Stimulated activated CD8-positive, alpha-beta memory T cell treated with anti-CD3 and anti-CD28 coated beads, Interleukin-2, amount 100 ng/mL, for 1 hour (primary cell): ENCODE data around the gene FAAP20.

Experiments used
- DNase-seq, 2 donors: peaks; one replicate each; pipeline ENCODE4 v3.0.0-alpha.2; 2020; ENCODE audit warnings: low read depth in 2 of 2

The FAAP20 gene

DNA sequence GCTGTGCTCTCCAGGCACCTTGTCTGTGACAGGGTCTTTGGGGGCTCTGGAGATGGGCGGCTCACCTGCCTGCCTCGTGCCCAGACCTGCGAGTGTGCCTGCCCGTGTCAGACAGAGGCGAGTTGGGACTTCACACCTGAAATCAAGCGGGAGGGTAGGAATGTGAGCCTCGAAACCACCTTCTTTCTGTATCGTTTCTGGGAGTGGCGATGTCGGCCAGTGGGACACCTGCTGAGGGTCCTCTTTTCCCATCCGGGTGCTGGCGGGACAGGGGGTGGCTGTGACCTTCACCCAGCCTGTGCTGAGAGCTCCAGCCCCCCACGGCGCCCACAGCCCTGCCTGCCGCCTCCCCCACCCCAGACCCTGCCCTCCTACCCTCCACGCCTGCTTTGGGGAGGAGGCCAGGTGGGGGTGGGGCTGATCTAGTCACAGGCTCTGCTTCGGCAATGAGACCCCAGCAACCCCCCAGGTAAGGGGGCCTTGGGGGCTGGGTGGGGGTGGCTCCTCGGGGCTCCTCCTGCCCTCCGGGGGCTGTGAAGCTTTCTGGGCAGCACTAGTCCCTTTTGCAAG, 15.6 kb upstream of the FAAP20 start:
- no peak for DNase-seq

DNA sequence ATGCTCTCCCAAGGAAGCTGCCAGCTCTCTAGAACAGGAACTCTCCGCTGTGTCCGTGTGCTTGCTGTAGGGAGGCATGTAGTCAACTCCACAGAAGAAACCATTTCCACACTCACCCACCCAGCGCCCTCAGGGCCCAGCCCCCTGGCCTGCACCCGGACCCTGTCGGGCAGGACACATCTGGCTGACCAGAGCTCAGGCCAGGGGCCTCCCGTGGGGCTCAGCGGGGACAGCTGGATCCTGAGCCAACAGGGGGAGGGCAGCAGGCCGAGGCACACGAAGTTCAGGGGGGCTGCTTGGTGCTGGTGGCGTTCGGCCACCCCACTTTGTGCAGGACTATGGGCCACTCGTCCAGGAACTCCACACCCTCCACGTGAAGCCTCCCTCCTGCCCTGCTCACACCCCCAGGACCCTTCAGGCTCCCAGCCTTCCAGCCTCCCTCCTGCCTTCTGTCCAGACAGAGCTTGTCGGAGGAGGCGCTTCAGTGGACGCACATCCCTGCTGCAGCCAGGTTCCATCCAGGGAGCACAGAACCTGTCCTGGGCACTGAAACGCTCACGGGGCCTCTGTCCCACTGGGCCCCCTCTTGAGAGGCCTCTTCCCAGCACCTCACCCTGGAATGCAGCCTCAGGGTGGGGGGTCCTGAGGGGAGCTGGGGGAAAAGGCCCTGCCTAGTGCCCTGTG, 15.0 kb upstream of the FAAP20 start:
- DNase-seq: no peak

DNA sequence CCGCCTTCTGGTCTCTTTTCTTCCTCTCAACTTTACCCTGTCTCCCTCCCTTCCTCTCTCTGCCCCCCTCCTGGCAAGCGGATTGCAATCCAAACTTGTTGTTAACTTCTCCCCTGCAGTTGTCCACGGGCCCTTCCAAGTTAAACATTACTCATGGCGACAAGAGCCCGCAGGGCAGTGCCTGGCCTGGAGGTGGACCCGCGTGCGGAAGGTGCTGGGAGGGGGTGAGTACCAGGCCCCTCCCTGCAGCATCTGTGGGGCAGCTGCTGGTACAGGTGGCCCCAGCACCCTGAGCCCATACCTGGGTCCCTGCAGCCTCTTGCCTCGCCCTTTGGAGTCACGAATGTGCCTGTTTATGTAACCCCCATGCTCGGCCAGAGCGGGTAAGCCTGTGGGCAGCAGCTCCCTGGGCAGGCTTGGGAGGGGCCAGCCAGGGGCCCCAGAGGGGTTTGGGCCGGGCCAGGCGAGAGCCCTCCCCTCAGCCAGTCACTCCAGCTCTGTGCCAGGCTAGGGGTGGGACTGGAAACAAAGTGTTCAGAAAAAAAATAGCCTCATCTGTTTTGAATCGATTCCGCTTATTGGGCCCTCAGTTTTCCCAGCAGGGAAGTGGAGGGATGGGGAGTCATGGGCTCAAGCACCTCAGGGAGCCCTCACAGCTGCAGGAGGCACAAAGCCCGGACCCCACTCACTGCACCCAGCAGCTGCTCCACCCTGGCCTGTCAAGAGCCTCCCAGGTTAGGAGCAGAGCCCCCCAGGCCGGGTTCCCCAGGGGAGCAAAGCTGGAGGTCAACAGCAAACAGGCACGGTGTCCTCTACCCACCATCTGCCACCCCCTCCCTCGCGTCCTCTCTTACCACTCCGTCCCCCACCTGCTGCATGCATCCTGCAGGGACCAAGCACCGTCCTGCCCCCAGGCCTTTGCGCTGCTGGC, 14.0 kb upstream of the FAAP20 start:
- DNase-seq: no peak

DNA sequence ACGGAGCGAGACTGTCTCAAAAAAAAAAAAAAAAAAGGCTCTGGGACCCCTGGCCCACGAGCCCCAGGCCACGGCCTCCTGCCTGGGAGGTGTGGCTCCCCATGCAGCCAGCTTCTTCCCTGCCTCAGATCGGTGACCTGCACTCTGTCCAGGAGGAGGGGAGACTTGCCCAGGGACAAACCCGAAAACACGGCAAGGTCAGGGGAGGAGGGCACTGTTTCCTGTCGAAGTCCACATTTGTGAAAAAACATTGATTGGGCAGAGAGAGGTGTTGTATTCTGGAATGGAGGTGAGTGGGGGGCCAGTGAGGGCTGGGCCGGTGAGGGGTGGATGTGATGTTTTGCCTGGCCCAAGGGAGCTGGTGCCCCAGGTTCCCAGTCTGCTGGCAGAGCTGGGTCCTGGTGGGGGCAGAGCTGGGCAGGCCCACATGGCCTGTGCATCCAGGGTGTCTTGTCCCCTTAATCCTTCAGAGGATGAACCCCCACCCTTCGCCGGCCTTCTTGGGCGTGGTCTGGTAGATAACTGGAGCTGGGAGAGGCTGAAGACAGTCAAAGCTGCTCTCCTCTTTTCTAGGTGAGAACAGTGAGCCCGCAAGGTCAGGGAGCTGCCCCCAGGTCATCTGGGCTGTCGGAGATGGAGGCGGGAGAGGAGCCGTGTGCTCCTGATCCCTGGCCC, 12.4 kb upstream of the FAAP20 start:
- DNase-seq: no peak

DNA sequence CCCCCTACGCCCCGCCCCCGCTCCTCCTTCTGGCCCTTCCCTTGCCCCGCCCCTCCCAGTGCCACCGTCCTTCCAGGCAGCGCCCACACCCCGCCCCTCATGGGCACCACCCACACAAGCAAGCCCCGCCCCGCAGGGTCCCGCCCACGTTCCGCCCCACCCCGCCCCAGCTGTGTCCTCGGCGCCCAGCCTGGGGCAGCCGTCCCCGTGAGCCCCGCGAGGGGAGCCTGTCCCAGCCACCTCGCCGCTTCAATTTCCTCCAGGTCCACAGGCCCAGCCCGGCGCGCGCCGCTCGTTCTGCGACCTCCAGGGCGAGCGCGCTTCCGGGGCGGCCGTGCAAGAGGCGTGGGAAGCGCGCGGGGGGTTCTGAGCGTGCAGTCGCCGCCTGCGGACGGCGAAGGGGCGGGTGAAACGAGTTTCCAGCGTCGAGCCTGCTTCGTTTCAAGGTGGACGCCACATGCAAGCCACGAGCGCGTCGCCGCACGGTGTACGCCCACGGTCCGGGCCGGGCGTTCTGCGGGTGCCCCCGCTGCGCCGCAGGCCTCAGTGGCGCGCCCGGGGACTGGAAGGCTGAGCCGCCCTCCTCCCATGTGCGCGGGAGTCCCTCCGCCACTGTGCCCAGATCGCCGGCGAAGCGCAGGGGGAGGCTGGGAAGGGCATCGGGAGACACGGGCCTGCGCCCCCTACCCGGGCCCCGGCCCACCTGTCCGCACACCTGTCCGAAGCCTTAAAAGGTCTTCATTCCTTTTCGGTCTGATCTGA, 10.8 kb upstream of the FAAP20 start:
- DNase-seq: peak; percentile 92 to 96

DNA sequence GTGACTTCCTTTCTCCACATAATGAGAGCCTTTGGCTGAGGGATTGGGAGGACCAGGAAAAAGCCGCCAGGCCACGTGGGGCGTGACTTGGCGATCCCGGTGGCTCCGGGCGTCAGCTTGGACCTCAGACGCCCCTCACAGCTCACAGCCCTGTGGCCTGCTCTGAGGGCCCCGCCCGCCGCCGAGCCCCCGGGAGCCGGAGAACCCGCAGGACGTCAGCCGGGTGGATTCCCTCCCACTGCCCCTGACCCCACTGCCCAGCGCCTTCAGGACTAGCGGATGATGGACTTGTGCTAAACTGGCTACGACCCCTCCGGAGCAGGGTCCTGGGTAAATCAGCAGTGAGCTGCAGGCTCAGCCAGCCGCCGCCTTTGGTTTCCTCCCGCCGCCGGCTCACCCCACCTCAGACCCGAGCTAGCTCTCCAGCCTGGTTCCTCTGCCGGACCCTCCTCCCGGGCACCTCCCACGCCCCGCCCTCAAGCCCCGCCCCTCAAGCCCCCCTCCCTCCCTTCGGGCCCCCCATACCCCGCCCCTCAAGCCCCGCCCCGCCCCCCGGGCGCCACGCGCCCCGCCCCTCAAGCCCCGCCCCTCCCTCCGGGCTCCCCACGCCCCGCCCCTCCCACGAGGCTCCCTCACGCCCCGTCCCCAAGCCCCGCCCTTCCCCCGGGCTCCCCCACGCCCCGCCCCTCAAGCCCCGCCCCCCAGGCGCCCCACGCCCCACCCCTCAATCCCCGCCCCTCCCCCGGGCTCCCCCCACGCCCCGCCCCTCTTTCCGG, 10.0 kb upstream of the FAAP20 start:
- DNase-seq: no peak

DNA sequence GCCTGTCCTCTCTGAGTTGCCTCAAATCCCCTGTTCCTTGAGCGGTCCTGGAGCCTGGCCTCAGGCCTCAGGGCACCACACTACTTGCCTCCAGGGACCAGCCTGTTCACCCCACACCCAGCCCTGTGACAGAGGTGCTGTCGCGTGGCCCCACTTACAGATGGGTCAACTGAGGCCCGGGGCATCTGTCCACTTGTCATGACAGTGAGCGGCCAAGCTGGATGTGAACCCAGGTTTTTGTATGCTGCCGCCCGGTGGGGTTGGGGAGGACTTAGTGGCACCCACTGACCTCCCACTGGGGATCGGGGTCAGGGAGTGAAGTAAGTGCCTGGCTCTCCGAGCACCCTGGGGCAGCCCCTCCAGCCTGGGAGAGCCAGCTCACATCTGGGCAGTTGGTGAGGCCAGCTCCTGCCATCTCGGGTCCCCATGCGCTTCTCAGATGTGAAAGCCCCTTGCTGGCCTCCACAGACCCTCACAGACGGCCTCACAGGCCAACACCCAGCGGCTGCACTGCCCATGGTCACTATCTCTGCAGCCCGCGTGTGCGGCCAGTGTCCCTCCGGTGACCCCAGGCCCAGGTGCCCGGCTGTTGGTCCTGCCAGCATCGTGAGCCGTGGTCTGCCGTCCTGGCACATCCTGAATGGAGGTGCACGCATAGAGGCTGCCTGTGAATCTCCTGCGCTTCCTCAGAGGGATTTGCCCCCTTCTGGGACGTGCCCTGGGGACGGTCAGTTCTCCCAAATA, 9.3 kb upstream of the FAAP20 start:
- DNase-seq: no peak

DNA sequence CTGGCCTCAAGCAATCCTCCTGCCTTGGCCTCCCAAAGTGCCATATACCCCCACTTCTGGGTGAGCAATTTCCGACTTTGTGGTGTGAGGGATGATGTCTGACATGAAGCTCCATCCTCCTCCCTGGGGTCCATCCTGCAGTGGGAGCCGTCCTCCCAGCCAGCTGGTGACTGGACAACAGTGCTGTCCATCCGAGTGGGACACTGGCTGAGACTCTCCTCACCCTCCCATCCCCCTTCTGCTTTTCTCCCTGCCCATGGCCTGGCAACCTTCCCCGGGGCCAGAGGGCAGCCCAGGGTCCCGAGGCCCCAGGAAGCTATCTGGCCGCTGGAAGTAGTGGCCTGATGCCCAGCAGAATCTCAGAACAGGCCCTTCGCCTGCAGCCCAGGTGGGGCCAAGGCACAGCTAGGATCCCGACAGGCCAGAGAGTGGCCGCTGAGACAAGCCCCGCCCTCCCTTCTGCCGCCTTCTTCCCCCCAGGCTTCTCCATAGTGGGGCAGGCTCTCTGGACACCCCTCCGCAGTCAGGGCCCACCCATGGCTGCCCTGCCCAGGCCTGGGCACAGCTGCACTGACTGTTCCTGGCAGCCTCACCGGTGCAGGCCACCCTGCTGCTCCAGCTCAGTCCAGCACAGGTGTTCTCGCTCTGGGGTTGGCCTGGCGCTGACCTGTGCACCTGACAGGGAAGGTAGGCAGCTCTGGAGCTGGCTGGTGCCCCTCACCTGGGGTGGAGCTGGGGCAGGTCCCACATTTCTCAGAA, 8.4 kb upstream of the FAAP20 start:
- no peak for DNase-seq

DNA sequence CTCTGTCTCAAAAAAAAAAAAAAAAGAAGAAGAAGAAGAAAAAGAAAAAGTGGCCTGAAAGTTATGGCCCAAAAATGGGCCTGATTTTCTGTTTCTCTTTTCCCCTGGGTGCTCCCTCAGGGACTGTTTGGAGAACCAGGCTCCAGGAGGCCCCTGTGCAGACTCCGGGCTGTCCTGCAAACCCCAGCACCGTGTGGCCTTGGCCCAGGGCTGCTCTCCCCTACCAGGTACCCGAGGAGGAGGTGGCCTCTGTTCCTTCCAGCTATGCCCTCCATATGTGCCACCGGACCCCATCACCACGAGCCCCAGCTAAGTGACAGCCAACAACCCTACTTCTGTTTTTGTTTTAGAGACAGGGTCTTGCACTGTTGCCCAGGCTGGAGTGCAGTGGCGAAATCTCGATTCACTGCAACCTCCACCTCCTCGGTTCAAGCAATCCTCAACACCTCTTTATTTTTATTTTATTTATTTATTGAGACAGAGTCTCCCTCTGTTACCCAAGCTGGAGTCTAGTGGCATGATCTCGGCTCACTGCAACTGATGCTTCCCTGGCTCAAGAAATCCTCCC, 7.5 kb upstream of the FAAP20 start:
- no peak for DNase-seq

DNA sequence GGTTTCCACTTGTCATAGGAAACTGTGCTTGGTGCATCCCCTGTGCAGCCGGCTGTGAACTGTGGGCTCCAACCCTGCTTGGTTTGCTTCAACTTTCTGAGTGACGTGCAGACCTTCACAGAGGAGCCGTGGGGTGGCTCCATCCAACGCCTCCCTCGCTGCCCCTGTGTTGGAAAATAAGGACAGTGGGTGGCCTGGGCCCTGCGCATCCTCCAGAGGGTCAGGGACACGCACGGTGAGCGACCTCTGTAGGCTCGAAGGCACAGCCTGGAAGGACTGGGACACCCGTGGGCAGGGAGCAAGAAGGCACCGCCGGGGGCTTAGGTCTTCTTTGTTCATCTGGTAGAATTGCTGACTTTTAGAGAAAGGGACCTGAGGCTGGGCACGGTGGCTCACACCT, 6.5 kb upstream of the FAAP20 start:
- no peak for DNase-seq

DNA sequence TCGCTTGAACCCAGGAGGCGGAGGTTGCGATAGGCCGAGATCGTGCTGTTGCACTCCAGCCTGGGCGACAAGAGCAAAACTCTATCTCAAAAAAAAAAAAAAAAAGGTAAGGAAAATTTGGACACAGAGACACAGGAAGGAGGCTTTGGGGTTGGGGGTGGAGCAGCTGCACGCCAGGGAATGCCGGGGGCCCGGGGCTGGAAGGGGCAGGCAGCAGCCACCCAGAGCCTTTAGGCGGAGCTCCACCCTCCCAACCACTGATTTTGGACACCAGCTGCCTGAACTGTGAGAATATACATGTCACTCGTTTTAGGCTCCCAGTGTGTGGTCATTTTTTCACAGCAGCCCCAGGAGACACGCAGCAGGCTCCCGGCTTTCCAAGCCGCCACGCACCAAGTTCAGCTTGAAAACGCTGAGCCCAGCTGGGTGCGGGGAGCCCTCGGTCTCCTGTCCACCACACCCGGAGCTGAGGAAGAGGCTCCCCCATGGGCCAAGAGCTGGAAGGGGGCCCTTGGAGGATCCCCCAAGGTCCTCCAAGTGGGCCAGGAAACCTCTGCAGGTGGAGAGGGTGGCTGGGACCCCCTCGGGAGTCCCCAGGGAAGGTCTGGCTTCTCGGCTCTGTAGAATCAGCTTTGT, 5.9 kb upstream of the FAAP20 start:
- no peak for DNase-seq

DNA sequence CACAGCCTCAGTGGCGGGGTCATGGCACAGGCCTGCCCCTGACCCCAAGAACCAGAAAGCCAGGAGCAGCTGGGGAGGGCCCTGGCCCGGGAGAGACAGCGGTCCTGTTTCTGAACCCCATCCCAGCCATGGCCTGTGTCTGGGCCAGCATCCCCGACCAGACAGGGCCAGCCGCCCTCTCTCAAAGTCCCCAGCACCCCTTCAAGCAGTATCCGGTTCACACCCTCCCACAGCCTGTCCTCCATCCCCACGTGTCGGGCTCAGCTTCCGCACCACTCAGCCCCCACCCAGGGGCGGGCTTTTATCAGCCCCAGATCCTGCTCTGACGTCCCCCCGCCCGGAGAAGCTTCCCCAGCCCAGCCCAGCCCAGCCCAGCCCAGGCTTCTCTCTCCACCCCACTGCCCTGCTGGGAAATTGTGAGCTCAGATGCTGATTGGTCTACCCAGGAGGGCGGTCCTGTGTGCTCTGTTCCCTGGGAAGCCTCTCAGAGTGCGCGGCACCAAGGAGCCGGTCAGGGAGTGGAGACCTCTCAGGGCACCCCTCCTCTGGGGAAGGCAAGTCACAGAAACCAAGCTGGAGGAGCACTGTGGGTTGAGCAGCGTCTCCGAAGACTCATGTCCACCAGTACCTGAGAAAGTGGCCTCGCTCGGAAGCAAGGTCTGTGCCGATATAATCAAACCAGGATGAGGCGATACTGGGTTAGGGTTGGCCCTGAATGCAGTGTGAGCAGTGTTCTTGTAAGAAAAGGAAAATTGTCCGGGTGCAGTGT, 4.7 kb upstream of the FAAP20 start:
- peak; percentile 54 to 63 for DNase-seq

DNA sequence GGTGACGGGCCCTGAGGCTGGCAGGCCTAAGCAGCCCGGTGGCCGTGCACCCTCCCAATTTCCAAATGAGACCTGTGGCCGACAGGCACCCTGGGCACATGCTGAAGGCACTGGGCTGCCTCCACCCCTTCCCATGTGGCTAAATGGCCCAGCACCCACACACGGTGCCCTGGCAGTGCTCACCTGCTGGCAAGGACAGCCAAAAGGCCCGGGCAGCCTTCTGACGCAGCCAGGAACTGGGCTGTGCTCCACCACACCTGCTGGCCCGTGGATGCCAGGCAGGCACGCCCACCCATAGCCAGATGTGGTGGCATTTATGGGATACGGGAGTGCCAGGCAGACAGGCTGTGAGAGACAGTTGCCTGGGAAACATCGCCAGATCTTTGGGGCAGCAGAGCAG, 4.0 kb upstream of the FAAP20 start:
- DNase-seq: no peak

DNA sequence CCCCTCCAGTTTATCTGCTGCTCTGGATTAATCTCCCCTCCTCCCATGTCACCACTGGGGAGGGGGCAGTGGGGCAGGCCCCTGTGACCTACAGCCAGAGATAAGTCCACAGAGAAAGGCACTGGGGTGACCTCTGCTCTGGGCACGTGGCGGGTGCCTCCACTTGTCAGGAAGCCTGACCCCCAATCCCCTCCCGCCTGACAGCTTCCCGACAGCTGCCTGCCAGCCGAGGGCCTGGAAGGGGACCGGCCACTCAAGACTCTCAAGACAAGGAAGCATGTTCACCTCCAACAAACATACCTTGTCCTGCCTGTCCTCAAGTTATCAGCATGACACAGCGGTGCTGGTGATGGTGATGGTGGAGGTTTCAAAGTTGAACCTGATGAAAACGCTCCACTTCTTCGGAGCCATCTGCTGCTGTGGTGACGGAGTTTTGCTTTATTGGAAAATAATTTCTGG, 3.2 kb upstream of the FAAP20 start:
- no peak for DNase-seq

DNA sequence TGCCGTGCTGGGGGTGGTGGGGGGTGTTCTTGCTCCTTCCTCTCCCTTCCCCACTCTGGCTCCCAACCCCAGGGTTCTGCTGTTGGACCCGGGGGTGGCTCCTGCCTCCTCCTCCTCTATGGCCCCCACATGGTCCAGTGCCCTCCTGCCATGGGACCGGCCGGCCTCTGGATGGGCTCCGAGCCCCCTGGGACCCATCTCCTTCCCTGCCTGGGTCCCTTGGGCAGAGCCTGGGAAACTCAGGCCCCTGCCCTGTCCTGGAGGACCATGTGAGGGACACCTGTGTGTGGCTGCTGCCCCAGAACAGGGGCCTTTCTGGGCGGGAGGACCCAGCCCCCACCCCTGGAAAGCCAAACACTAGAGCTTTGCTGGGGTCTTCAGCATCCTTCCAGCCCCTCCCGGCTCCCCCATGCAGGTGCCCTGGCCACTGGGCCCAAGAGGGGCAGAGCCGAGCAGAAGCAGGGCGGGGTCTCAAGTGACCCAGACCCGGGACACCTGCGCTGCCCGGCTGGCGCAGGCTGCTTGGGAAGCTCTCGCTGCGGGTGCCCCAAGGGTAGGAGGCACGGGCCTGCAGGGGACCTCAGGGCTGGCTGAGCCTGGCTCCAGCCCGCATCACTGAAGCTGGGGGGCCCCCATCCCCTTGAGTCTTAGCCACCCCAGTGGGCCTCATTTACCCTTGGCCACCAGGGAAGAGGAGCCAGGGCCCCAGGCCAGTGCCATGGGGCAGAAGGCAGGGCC, 2.5 kb upstream of the FAAP20 start:
- no peak for DNase-seq

DNA sequence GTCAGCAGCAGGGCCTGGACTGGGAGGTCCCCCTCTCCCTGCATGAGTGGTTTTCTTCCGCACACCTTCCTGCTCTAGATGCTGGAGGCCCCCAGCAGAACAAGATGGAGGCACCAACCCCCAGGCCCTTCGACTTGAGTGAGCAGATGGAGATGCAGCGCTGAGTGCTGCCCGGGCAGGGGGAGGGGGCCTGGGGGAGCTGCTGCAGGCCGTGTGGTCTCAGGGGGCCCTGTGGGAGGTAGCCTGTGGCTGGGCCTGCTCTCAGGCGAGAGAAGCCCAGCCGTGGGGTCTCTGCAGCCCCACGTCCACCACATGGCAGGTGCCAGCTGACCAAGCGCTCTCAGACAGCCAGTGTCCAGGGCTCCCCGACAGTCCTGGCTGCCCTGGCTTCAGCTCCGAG, 1.2 kb upstream of the FAAP20 start:
- no peak for DNase-seq
